HTR-8/SVneo (cell line): ENCODE data around the gene RPAIN.
"Not testable (repeated sequence)": the region's sequence is repeated elsewhere in the genome, so short reads cannot be mapped to it uniquely, and the experiment has no call there.

Source experiments
- DNase-seq: peaks from one replicate; pipeline ENCODE4 v3.0.0; 2011; ENCODE audit warnings: low spot score, mixed read lengths; ENCODE audit not compliant: insufficient read length
- FAIRE-seq: peaks from 2 replicates; lab custom pipeline; 2011; peaks lifted over from hg19 to GRCh38; lab: Jason Lieb, UNC

RPAIN gene

DNA sequence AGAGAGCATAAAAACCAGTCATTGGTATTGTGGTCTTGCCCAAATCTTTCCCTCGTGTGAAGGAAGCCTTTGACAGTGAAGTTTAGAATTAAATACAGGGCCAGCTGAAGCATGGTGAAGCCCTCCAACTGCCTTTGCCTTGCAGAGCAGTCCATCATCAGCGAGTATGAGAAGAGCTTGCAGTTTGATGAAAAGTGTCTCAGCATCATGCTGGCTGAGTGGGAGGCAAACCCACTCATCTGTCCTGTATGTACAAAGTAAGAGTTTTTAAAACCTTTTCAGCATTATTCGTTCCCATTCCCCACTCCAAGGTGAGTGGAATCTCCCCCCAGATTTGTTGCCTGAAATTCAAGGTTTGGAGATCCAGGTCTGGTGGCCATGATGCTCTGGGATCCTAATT is 5.8 kb downstream of the RPAIN start:
- no peak for FAIRE-seq
- no peak for DNase-seq

DNA sequence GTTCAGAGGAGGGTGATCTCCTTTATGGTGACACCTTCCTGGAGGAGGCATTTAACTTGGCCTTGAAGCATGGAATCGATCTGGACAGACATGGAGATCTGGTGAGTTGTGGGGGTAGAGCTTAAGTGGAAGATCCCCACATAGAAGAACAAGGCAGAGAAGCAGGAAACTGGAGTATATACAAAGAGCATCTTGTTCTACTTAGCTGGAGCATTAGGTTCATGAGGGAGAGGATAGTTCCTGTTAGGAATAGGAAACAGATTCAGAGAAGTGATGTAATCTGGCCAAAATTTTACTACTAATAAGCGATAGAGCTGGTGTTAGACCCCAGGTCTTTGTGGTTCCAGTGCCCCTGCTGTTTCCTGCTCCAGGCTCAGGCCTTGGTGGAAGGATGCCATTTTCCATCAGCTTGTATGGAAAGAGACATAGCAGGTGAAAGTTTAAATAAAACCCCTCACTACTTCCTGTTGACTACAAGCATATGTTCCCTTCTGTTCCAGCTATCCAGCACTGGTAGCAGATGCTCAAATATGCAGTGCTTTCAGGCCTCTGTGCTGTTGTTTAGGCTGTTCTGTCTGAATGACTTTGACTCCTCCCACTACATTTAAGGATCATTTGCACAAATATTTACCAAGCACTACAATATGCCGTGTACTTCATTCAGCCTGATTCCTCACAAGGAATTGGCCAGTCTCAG is 9.4 kb downstream of the RPAIN start:
- FAIRE-seq (no peak), DNase-seq (no peak)

DNA sequence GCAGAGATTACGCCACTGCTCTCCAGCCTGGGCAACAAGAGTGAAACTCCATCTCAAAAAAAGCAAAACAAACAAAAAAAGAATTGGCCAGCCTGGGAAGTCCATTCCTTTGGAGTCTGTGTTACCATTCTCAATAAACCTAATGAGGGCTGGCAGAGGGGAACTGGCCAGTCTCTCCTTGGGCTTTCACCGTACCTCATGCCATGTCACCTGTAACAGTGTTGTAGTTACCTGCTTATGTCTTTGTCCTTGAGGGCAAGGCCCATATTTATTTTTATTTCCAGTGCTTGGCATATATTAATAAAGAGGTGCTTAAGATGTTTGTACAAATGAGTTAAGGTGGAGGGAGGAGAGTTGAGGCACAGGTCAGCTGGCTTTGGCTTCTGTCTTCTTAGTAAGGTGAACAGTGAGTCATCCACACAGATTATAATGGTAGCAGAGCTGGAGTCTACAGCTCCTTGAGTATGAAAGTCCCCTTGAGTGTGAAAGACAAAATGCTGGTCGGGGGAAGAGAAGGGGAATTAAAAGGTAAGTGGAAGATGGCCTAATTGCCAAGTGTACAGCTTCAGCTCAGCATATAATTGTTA is 10.5 kb downstream of the RPAIN start:
- DNase-seq (no peak), FAIRE-seq (no peak)

DNA sequence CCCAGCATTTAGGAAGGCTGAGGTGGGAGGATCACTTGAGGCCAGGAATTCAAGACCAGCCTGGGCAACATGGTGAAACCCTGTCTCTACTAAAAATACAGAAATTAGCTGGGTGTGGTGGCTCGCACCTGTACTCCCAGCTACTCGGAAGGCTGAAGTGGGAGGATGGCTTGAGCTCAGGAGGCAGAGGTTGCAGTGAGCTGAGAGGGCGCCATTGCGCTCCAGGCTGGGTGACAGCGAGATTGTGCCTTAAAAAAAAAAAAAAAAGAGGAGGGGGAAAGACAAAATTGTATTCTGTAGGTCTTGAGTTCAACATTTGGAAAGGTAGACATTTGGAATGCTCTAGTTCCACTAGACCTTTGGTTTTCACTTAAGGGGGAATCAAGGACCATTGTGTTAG is 11.3 kb downstream of the RPAIN start:
- not testable (repeated sequence) for FAIRE-seq, DNase-seq

DNA sequence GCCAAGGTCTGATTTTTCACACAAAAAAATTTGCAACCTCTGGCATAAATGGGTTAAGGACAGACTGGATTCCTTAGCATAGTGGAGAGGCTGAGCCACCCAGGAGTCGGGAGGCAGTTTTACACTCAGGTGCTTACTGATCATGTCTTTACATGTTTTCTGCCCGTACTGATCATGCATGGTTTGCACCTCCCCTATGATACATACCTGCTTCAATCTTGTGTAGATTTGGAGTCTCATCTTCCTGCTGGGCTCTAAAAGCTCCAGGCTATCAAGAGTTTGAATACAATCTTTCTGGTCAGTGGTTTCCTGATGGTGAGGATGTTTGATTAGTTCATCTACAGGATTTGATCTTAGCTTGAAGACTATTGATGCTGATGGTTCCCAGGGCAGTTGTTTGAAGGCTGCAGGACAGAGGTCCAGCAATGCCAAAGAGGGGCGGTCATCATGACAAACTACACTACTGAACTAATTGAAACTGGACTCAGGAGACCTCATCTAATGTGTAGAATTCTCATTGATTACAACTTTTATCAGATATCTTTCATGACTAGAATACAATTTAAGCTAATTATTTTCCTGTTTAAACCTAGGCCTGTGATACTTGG is 12.1 kb downstream of the RPAIN start:
- FAIRE-seq (no peak), DNase-seq (no peak)

DNA sequence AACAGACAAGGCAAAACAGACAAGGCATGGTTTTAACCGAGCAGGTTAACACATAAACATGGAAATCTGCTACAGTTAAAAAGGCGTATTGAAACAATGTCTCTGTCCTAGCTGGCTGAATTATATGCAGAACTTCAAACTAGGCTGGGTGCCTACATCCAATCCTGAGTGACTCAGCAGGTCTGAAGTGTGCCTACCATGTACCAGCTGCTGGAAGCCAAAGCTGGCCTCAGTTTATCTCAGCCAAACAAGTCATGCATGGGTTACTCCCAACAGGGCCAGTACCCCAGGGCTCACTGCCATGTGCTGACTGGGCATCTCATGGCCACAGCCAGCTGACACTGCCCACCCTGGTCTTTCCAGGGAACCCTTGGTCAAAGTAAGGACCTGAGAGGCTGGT is 15.0 kb downstream of the RPAIN start:
- DNase-seq: no peak
- no peak for FAIRE-seq

DNA sequence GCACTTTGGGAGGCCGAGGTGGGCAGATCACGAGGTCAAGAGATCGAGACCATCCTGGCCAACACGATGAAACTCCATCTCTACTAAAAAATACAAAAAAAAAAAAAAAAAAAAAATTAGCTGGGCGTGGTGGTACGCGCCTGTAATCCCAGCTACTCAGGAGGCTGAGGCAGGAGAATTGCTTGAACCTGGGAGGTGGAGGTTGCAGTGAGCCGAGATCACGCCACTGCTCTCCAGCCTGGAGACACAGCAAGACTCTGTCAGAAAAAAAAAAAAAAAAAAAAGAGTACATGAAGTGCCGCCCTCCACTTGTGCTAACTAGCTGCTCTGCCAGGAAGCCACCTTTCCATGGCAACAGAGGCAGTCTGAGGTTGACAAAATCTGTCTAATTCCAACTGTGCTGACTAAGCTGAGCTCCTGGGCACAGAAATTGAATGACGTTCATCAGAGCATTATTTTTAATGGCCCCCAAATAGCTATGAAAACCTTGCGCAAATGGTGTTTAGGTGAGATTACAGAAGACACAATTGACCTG is 15.9 kb downstream of the RPAIN start:
- not testable (repeated sequence) for DNase-seq, FAIRE-seq

DNA sequence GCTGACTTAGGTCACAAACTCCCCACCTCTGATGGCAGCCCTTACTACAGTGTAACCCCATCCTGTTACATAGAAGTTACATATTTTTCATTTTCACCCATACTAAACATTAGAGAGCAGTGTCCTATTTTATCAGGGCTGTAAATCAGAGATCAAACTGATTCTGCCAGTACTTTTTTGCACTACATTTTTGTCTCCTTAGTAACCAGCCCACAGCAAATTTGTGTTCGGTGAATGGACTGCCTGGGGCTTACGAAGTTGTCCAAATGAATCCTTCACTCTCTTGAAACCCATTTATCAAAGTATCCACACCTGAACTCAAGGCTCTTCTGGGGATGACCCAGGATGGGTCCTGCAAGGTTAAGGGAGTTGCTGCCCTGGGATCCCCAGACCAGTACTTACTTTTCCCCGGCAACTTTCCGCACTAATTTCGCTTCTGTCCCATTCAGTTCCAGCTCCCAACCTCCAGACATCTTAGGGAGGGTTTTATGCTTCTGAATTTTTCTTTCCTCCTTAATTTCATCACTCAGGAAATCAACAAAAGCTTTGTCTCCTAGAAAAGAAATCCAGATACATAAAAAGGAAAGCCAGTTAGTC is 17.8 kb downstream of the RPAIN start:
- FAIRE-seq (no peak), DNase-seq (no peak)

DNA sequence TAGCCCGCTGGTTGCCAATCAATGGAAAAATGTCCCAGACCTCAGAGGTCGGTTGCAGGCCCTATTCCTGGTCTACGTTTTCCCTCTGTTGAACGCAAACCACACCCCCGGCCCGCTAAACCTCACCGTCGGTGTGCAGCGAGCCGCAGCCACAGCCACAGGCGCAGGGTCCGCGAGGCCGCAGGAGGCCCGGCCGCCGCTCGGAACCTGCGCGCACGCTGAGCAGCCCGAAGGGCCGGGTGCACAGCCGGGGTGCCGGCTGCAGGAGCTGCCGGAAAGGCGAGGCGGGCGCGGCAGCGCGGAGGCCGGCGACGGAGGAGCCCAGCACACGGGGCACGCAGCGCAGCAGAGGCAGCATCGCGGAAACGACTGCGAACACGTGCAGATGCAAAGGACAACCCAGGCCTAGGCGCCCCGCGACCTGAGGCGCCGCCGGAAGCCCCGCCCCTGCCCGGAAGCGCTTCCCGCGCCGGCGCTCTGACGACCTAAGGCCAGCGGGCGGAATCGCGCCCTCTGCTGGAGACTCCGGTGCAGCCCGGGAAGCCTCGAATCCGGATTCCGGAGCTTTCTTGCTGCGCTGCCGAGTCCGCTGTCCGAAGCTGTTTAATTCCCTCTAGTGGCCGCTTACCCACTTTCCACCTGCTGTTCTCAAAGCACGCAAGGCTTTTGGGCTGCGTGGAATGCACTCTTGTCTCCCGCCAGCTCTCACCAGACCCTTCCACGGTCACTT is 18.9 kb downstream of the RPAIN start, which contains the start of gene C1QBP:
Gene C1QBP (minus strand): TSS at position 440 of the 730 bp plus-strand sequence. CDS start 82 bp downstream, at position 358.
- FAIRE-seq (peak; percentile 9), DNase-seq (peak; percentile 95)

DNA sequence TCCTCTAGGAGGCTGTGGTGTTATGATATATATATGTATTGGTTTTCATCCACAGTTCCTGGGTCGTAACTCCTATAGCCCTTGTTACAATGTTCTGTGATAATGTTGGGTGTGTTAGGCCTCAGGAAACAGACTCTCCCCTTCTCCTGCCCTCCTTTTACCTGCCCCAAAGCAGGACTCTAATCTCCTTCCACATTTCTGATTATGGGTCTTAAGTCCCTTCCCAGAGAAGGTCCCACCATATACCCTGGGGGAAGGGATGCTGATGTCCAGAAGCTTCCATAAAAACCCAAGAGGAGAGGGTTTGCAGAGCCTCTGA is 19.4 kb downstream of the RPAIN start:
- FAIRE-seq: no peak
- DNase-seq: no peak

DNA sequence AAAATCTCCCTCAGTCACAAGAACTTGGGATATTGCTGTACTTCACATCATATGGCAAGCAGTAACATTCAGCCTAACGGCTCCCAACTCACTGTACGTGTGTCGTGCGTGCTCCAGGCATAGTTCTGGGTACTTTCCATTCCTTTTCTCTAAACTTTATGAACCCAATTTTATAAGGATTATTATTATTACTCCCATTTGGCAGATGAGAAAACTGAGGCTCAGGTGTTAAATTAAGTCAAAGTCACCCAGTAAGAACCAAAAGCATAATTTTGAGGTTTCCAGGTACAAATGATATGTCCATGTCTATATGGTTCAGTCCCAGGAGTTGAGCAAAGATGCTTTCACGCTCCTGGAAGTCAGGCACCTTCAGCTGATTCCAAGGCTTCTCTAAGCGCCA is 23.7 kb downstream of the RPAIN start:
- no peak for DNase-seq
- FAIRE-seq: no peak

DNA sequence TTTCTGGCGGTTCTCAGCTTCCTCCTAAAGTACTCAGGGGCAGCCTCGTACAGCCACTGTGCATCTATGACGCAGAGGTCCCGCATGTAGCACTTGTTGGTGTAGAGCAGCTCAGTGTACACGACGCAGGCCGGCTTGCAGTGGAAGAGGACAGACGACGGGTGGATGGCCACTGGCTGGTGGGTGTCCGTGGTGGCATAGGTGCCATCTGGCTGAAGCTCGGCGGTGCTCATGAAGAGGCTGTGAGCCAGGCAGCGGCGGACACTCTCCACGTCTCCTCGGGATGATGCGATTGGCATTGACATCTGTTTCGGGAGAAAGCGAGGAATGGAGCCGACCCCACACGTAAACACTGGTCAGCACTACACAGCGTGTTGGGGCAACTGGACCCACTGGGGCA is 24.2 kb downstream of the RPAIN start:
- FAIRE-seq (peak; percentile 64), DNase-seq (no peak)

DNA sequence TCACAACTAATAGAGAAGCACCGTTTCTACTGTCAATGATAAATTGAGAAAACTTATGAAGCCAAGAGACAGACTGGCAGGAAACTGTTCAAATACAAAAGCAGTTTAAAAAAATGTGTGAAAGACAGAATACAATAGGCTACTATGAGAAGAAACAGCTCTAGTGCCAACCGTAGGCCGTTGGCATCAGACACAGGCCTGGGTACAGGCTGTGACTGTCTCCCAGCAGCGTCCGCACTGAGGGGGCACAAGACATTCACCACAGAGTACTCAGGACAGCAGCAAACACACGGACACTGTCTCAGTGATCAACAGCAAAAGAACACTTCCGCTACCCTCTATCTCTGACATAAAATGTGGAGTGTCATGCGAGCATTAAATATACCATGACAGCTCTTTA is 26.8 kb downstream of the RPAIN start:
- FAIRE-seq: no peak

DNA sequence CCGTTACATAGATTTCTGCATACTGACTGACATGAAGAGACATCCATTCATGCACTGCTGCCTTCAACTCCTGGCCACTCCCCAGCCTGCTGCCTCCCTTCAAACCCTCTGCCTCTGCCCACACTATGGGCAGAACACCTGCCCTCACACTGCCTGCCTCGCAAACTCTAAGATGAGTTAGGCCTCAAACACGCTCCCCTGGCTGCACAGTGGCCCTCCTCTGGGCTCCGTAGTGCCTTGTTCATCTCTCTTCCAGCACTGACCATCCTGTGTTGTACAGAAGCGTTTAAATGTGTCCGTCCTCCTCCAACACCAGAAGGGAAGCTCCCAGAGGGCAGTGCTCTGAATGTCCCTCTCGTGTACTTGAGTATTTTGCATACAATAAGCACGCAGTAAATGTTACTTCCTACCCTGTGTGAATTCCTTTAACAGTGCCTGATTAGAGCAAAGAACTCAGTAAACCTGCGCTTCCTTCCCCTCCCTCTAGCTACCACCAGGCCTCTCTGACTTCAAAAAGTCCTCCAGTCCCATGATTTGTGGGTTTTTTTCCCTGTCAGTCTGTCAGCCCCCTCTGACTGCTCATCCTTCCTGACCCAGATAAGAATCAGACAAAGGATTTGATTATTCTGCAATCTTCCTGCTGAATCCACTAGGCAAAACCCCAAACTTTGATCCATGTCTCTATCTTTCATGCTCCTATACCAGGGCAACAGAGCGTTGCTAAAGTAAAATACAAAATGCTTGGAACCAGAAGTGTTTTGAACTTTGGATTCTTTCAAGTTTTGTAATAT is 44.9 kb downstream of the RPAIN start:
- DNase-seq: no peak
- no peak for FAIRE-seq

More for the DNA sequence above, 26.8 kb downstream of the RPAIN start:
- DNase-seq: no peak

DNA sequence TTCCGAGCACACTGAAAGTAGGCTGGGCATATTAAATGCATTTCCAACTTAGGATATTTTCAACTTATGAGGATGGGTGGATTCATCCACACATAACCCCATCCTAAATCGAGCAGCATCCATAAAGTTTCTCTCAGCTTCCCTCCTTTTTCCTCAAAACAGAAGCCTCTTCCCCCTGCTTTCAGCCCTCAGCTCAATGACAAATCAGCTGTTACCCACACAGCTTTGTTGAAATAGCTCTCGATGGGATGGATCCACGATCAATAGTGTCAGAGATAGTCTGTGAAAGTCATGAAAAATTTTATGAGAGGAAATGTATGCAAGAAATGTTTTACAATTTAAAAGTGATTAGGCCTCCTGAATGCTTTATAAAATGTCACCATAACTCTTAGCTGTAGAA is 46.3 kb downstream of the RPAIN start:
- no peak for FAIRE-seq
- no peak for DNase-seq

DNA sequence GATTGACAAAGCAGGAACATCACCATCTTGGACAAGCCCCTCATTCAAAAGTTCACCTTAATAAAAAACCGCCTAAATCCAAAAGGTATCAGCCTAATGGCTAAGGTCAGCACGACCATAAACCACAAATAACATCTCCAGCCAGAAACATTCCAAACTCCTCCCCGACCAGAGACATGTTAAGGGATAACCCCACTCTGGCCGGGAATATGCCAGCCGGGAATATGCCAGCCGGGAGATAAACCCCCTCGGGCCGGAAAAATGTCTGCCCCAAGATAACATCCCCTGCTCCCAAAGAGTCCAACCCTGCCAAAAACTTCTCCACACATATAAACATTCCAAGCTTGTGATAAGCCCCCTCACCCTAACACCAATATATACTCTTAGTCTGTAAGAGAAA is 47.4 kb downstream of the RPAIN start:
- FAIRE-seq: no peak

DNA sequence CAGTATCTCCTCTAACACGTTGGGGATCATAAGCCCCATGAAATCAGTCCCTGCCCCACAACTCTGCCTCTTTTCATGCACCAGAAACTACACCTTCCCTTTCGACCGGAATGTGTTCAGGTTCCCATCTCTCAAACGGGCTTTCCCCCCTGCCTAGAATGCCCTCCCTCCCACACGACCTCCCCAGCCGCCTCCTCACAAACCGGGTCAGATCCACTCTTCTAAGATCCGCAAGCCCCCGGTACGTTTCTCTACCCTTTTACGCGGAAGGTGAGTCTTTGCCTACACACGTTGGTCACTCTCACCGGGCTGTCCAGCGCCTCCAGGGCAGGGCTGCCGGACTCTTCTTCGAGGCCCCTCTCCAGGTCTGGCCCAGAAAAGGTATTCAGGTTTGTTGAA is 48.1 kb downstream of the RPAIN start:
- FAIRE-seq: no peak
- peak; percentile 9 for DNase-seq

More for the DNA sequence above, 47.4 kb downstream of the RPAIN start:
- DNase-seq: no peak

DNA sequence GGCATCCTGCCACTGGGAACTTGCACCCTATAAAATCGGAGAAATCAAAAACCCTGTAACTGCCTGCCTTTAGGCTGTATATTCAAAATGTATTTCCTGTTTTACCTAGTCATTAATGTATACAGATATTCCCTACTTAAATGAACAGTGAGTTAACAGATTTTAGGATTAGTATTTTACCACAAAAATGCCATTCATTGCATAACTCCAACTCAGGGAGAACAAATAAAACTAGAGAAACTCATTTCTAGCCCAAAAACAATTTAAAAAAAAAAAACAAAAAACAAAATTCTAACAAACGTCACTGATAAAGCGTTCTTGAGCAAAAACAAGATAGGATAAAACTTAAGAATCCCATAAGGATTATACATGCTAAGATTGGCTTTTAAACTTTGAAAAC is 52.5 kb downstream of the RPAIN start:
- no peak for FAIRE-seq
- DNase-seq: no peak

DNA sequence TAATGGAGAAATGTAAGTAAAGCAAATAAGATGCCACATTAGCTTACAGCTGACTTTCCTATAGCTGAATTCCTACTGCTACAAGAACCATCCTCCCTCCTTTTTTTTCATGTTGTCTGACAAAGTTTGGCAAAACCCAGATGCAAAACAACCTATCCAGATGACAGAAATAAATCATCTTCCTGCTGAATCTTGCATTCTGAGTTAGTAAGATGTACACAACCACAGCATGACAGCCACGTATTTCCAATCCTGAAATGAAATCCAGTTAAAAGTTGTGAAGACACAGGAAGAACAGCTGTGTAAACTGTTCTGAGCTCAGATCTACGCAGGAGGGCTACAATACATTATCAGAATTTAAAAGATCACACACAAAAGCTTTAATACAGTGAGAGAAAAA is 53.9 kb downstream of the RPAIN start:
- peak; percentile 52 for FAIRE-seq

DNA sequence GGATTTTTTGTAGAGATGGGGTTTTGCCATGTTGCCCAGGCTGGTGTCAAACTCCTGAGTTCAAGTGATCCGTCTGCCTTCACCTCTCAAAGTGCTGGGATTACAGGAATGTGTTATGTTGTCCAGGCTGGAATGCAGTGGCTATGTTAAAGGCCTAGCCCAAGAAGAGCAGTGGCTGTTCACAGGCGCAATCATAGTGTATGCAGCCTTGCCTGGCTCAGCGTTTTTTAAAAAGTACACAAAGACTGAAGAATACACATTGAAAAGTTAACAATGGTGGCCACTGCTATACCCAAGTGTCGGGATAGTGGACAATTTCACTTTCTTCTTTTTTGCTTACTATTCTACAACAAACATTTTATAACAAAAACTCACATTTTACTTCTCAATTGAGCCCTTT is 59.0 kb downstream of the RPAIN start:
- DNase-seq: no peak
- no peak for FAIRE-seq

More for the DNA sequence above, 53.9 kb downstream of the RPAIN start:
- no peak for DNase-seq
